HG03575 (cell line): ENCODE measurements around the gene NSL1.
"Not testable (repeated sequence)": the region's sequence is repeated elsewhere in the genome, so short reads cannot be mapped to it uniquely, and the experiment has no call there.

Experiments
- ATAC-seq: cut with Tn5 transposase; IDR thresholded peaks from one replicate; pipeline ENCODE4 v1.9.1; 2021; ENCODE audit not compliant: unreplicated experiment, insufficient number of reproducible peaks, low FRiP score; ENCODE audit errors: extremely low read depth

NSL1 gene

GRCh38 chr1:212718499-212718898 is 73.1 kb downstream of the NSL1 start:
- no peak for ATAC-seq

DNA sequence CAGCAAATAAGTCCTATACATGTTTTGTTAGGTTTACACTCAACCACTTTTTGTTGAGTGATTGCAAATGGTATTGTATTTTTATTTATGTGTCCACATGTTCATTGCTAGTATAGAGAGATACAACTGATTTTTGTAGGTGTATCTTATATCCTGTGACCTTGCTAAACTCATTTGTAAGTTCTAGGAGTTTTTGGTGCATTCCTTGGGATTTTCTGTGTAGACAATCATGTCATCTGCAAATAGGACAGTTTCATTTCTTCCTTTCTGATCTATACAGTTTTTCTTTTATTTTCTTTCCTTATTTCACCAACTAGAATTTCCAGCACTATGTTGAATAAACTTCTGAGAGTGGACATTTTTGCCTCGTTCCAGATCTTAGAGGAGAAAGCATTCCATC is 75.4 kb downstream of the NSL1 start:
- no peak for ATAC-seq

GRCh38 chr1:212713465-212714136 is 78.0 kb downstream of the NSL1 start:
- ATAC-seq = no peak

GRCh38 chr1:212712451-212713303 is 78.9 kb downstream of the NSL1 start:
- ATAC-seq = no peak

DNA sequence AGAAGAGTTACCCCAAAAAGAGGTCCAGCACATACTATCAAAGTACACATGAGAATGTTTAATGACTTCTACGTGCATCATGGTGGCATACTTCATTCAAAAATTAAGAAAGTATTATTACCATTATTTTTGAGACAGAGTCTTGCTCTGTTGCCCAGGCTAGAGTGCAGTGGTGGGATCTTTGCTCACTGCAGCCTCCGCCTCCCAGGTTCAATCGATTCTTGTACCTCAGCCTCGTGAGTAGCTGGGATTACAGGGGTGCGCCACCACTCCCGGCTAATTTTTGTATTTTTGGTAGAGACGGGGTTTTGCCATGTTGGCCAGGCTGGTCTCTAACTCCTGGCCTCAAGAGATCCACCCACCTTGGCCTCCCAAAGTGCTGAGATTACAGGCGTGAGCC is 79.6 kb downstream of the NSL1 start:
- not testable (repeated sequence) for ATAC-seq

DNA sequence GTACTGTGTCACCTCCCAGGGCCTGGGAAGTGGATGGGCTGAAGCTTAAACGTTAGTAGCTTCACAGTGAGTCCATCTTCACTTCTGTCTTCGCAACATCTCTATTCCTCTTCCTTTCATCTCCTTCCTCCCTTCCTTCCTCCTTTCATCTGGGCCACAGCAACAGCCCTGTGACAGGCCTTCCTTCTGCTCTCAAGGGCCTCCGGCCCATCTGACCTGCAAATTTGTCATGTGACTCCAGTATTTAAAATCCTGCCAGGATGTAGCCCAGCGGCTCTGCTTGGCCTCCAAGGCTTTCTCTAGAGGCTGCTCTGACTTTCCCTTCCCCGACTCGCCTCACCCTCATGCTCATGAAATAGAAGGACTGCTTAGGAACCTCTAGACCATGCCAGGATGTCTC is 81.0 kb downstream of the NSL1 start:
- ATAC-seq = no peak

DNA sequence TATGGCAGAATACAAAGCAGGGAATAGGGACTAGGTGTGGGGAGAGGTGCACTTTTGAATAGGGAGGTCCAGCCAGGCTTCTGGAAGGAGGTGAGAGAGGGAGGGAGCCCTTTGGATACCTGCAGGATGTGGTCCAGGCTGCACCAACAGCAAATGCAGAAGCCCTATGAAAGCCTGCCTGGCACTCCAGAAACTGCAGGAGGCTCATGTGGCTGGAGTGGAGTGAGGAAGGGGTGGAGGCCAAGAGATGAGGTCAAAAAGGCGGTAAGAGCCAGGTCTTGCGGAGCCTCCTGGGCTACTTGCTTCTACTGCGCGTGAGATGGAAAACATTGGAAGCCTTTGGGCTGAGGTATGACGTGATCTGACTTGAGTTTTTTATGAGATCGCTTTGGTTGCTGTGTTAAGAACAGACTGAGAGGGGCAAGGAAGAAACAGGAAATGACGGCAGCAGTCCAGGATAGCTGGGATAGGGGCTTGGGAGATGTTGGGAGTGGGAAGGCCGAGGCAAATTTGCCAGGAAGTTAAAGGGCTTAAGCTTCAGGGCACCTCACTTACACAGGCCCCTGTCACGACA is 87.5 kb downstream of the NSL1 start:
- ATAC-seq = no peak

DNA sequence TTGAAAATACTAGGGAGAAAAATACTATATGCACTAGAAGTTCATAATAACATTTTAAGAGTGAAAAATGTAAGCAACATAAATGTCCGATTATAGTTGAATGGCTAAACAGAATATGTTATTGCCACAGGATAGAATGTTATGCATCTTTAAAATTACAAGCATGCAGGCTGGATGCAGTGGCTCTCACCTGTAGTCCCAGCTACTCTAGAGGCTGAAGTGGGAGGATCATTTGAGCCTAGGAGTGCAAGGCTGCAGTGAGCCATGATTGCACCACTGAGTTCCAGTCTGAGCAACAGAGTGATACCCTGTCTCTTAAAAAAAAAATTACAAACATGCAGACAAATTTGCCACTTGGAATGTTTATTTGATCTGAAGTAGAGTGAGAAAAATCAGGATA is 88.9 kb downstream of the NSL1 start:
- no peak for ATAC-seq

DNA sequence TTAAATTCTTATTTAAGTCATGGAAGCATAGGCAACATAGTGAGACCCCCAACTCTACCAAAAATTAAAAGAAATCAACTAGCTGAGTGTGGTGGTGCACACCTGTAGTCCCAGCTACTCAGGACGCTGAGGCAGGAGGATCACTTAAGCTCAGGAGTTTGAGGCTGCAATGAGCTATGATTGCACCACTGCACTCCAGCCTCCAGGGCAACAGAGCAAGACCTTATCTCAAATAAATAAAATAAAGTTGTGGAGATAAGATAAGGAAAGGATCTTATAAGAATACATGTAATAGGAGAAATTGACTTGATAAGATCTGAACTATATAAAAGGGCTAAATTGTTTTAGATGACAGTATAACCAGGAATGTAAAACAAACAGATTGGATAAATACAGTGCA is 89.7 kb downstream of the NSL1 start:
- ATAC-seq = no peak

DNA sequence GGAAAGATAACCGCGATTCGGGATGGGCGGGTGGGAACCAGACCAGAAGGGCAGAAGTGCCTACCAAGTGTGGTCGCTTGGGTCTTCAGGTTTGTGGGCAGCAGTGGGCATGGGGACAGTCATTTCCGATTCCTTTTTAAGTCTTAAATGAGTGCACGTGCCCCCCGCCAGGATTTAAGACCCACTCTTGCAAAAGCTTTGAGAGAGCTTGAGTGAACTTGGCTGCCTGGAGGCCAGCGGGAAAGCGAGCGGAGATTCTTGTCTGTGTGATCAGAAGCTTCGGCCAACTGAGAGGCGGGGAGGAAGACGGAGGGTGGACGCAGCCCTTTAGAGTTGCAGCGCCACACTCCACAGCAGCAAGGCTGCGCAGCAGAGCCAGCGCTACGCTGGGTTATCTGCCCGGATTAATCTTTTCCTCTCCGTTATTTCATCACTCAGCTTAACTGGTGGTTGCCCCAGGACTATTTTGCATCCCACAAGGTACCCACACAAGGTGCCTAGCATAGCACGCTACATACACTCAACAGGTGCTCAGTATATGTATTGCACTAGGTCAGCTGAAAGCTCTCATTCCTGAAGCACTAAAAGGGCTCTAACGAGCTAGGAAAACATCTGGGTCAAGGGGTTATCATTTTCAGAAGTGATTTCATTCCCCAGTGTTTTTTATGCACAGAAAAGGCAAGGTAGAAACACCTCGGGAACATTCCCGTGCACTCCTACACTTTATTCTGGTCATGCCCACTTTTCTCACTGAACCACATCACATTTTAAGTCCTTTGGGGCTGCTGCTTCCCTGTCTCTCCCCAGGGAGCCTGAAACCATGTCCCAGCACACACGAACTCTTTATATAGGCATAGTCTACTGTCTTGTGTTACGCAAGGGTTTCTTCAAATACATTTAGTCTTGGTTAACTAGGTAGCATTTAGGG is 90.4 kb downstream of the NSL1 start:
- no peak for ATAC-seq

GRCh38 chr1:212700223-212700891 is 91.2 kb downstream of the NSL1 start:
- no peak for ATAC-seq

- ATAC-seq = no peak
Measured at GRCh38 chr1:212699625-212700222, 91.9 kb downstream of the NSL1 start, which contains the start of gene BATF3. BATF3 (minus strand) TSS chr1:212699840; CDS start chr1:212699762, 78 bp downstream.

- ATAC-seq = no peak
Measured at GRCh38 chr1:212699104-212699624, 92.4 kb downstream of the NSL1 start.

DNA sequence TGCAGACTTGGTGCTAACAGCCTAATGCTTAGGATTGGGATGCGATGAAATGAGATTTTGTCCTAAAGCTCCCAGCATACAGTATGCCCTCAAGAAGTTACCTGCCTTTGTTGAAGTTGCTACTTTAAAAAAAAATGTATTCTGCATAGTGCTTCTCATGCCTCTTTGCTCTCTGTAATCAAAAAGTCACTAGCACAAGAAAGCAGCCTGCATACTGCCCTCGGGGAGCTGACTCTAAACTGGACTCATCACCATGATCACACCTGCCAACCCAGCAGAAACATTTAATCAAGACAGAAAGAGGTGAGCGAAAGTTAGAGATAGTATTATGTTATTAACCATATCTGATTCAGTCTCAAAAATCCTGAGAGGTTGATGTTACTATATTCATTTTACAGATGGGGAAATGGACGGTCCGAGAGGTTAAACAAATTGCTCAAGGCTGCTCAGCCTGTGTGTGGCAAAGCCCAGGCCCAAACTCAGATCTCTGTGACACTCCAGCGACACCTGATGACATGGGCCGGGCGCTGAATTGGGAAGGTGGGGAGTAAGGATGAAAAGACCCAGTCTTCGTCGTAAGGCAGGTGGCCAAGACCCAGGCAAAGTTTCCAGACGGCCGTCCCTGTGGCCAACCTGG is 93.0 kb downstream of the NSL1 start:
- no peak for ATAC-seq

GRCh38 chr1:212696721-212697331 is 94.8 kb downstream of the NSL1 start:
- no peak for ATAC-seq

- no peak for ATAC-seq
Measured at GRCh38 chr1:212692774-212693644, 98.6 kb downstream of the NSL1 start.
